Measurements from ENCODE around the gene TBC1D3B. TPM values are rescaled to one million over a fixed set of nuclear protein-coding genes. Genes with fewer than 3 reads are reported as not detected.

TBC1D3B gene
- total RNA-seq, 1 experiment from 2014 or later, result 6.3 TPM

DNA sequence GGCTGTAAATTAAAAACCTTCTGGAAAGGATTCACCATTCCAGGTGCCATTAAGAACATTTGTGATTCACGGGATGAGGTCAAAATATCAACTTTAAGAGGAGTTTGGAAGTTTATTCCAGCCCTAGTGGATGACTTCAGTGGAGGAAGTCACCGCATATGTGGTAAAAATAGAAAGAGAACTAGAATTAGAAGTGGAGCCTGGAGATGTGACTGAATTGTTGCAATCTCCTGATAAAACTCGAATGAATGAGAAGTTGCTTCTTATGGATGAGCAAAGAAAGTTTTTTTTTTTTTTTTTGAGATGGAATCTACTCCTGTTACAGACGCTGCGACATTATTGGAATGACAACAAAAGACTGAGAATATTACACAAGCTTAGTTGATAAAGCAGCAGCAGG lies 46.1 kb downstream of the TBC1D3B start (continued):
- TF ChIP-seq ZNF425 (CRISPR knock-in tag; conservative IDR thresholded peaks at IDR 0.05) (no peak), ATF6 (CRISPR knock-in tag; IDR thresholded peaks at IDR 0.05) (no peak), ZNF138 (CRISPR knock-in tag; conservative IDR thresholded peaks at IDR 0.05) (no peak), RELA (CRISPR knock-in tag; IDR thresholded peaks at IDR 0.05; ENCODE audit: borderline replicate concordance) (no peak), GTF2I (CRISPR knock-in tag; conservative IDR thresholded peaks at IDR 0.05) (no peak), ZBTB43 (CRISPR knock-in tag; IDR thresholded peaks at IDR 0.05) (no peak), ZBTB21 (CRISPR knock-in tag; IDR thresholded peaks at IDR 0.05; ENCODE audit: borderline replicate concordance) (no peak)

- Mint-ChIP-seq H3K4me1 (peaks cover 16% of the 10 kb centered on the region), H3K36me3 (peaks cover 26% of the 10 kb centered on the region), H3K9me3 (peaks cover 26% of the 10 kb centered on the region), H3K27ac (no peak overlapping the region), H3K4me3 (no peak overlapping the region), H3K27me3 (ENCODE audit: low read depth) (peaks cover 19% of the 10 kb centered on the region)
- no peak for DNase-seq (ENCODE audit: low spot score)
- ATAC-seq, result no peak
- ChIA-PET CTCF (interaction anchor here (1.2 to 1.5 kb wide), 2 partner anchors 57 to 160 kb away, joined by 3 to 5 read pairs; no protein-coding TSS in a partner anchor), POLR2A (no interaction called here)
- TF ChIP-seq ZNF232 (CRISPR knock-in tag; IDR thresholded peaks at IDR 0.05) (no peak), PRDM15 (CRISPR knock-in tag; IDR thresholded peaks at IDR 0.05) (no peak), GRHL2 (CRISPR knock-in tag; IDR thresholded peaks at IDR 0.05; ENCODE audit: insufficient replicate concordance, severe bottlenecking) (no peak), OVOL2 (CRISPR knock-in tag; IDR thresholded peaks at IDR 0.05; ENCODE audit: borderline replicate concordance) (no peak), KAT7 (CRISPR knock-in tag; IDR thresholded peaks at IDR 0.05; ENCODE audit: borderline replicate concordance) (no peak), ERG (CRISPR knock-in tag; IDR thresholded peaks at IDR 0.05) (no peak), FOXK1 (CRISPR knock-in tag; IDR thresholded peaks at IDR 0.05) (no peak), ZNF219 (CRISPR knock-in tag; IDR thresholded peaks at IDR 0.05; ENCODE audit: borderline replicate concordance) (no peak), E2F5 (CRISPR knock-in tag; IDR thresholded peaks at IDR 0.05) (no peak)
- TF ChIP-seq, protein P1, sequence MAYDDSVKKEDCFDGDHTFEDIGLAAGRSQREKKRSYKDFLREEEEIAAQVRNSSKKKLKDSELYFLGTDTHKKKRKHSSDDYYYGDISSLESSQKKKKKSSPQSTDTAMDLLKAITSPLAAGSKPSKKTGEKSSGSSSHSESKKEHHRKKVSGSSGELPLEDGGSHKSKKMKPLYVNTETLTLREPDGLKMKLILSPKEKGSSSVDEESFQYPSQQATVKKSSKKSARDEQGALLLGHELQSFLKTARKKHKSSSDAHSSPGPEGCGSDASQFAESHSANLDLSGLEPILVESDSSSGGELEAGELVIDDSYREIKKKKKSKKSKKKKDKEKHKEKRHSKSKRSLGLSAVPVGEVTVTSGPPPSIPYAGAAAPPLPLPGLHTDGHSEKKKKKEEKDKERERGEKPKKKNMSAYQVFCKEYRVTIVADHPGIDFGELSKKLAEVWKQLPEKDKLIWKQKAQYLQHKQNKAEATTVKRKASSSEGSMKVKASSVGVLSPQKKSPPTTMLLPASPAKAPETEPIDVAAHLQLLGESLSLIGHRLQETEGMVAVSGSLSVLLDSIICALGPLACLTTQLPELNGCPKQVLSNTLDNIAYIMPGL (CRISPR knock-in tag; IDR thresholded peaks at IDR 0.05), result no peak
- TF ChIP-seq, protein P2, sequence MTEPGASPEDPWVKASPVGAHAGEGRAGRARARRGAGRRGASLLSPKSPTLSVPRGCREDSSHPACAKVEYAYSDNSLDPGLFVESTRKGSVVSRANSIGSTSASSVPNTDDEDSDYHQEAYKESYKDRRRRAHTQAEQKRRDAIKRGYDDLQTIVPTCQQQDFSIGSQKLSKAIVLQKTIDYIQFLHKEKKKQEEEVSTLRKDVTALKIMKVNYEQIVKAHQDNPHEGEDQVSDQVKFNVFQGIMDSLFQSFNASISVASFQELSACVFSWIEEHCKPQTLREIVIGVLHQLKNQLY (CRISPR knock-in tag; IDR thresholded peaks at IDR 0.05), result no peak
- TF ChIP-seq, protein P3, sequence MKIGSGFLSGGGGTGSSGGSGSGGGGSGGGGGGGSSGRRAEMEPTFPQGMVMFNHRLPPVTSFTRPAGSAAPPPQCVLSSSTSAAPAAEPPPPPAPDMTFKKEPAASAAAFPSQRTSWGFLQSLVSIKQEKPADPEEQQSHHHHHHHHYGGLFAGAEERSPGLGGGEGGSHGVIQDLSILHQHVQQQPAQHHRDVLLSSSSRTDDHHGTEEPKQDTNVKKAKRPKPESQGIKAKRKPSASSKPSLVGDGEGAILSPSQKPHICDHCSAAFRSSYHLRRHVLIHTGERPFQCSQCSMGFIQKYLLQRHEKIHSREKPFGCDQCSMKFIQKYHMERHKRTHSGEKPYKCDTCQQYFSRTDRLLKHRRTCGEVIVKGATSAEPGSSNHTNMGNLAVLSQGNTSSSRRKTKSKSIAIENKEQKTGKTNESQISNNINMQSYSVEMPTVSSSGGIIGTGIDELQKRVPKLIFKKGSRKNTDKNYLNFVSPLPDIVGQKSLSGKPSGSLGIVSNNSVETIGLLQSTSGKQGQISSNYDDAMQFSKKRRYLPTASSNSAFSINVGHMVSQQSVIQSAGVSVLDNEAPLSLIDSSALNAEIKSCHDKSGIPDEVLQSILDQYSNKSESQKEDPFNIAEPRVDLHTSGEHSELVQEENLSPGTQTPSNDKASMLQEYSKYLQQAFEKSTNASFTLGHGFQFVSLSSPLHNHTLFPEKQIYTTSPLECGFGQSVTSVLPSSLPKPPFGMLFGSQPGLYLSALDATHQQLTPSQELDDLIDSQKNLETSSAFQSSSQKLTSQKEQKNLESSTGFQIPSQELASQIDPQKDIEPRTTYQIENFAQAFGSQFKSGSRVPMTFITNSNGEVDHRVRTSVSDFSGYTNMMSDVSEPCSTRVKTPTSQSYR (CRISPR knock-in tag; IDR thresholded peaks at IDR 0.05), result no peak
Observed at GRCh38 chr17:36129616-36130015, 46.8 kb downstream of the TBC1D3B start.

Measured in WTC11 (cell line).